ENCODE measurements around the gene PARD6G.
"Not testable (repeated sequence)": the region's sequence is repeated elsewhere in the genome, so short reads cannot be mapped to it uniquely, and the experiment has no call there.

The PARD6G gene

DNA sequence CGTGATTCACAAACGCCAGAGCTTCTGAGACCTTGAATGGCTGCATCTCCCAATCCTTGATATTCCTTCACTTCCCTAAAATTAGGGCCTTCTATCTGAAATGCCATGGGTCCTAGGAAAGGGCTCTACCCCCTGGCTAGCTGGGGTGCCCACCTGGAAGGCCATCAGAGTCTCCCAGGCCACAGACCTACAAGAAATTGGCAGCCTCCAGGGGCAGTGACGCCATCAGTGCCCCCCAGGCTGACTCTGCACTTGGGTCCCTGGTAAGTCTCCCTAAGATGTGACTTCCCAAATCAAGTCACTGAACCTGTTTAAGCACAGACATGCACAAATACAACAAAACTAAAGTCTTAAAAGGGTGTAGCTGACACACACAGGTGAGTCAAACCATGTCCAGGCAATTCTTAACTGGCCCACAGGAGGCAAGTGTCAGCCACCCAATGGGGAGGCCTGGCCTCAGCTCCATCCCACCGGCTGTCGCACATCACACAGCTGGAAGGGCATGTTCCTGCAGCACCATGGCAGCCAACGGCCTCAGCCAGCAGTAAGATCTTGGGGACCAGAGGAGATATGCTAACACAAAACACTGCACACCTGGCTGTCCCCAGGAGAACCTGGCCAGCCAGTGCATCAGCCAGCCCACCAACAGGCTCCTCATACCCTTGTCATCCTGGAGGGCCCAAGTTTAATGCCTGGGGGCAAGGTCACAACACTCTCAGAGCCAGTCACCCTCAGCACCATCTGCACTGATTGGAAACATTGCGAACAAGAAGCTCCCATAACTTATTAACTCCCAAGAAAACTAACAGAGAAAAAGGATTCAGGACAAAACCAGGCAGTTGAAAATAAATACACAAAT lies 5.2 kb downstream of the PARD6G start:
- no peak for DNase-seq

DNA sequence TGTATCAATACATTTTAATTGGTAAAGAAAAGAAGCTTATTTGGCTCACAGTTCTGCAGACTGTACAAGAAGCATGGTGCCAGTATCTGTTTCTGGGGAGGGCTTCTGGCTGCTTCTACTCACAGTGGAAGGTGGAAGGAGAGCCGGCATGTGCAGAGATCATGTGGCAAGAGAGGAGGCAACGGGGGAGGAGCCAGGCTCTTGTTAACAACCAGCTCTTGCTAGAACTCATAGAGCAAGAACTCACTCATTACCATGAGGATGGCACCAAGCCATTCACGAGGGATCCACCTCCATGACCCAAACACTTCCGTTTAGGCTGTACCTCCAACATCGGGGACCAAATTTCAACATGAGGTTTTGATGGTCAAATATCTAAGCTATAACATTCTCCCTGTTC lies 7.5 kb downstream of the PARD6G start:
- no peak for DNase-seq

DNA sequence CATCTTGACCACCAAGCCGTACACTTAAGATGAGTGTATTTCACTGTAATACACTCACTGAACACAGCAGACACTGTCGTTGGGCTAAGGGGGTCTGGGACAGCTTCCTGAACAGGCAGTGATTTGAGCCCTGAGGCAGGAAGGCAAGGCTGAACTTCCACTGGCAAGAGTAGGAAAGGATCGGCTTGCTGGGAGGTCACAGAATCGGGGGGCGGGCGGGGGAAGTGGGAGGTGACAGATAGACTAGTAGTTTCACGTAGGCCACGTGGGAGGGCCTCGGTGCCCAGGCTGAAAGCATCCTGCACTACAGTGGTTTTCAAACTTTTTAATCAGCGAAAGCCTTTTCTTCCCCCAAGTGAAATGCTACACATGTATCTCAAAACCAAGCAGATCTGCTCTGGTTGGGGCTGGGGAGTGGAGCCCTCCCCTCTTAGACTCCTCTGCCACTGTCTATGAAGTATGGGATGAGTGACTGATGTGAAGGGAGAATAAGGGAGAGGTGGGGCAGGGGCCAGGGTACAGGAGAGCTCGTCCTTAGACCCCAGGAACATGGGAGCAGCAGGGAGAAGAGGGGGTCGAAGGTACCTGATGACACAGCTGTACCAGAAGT lies 8.6 kb downstream of the PARD6G start:
- DNase-seq = no peak

DNA sequence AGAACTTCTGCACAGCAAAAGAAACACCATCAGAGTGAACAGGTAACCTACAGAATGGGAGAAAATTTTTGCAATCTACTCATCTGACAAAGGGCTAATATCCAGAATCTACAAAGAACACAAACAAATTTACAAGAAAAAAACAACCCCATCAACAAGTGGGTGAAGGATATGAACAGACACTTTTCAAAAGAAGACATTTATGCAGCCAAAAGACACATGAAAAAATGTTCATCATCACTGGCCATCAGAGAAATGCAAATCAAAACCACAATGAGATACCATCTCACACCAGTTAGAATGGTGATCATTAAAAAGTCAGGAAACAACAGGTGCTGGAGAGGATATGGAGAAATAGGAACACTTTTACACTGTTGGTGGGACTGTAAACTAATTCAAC lies 9.8 kb downstream of the PARD6G start:
- DNase-seq = not testable (repeated sequence)

DNA sequence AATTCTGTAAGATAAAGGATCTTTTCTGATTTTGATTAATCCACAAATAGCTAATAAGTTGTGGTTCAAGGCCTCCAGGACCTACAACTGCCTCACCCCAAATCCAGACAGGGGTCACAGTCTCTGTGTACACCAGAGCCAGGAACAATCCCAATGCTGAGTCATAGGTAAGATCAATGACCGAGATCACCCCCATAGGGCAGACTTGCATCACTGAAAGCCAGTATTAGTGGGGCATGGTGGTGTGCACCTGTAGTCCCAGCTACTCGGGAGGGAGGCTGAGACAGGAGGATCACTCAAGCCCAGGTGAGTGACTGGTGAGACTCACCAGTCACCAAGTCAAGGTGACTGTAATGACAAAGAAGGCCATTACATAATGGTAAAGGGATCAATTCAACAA lies 12.9 kb downstream of the PARD6G start:
- DNase-seq = no peak

DNA sequence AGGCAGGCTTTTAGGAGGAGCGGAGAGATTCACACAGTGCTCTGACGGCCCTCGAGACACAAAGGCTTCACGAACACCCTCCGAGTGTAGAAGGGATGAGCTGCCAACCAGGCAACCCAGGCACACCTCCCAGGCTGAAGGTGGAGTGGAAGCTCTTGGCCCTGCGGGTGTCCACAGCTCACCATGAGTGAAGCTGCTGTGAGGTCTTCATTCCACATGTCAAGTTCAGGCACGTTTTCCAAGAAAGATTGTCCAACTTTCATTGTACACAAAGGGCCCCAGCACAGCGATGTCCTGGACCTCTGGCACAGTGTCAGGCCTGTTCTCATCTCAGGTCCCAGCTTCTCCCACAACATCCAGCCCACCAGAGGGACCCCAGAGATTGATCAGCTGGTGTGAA lies 13.4 kb downstream of the PARD6G start:
- DNase-seq = no peak

DNA sequence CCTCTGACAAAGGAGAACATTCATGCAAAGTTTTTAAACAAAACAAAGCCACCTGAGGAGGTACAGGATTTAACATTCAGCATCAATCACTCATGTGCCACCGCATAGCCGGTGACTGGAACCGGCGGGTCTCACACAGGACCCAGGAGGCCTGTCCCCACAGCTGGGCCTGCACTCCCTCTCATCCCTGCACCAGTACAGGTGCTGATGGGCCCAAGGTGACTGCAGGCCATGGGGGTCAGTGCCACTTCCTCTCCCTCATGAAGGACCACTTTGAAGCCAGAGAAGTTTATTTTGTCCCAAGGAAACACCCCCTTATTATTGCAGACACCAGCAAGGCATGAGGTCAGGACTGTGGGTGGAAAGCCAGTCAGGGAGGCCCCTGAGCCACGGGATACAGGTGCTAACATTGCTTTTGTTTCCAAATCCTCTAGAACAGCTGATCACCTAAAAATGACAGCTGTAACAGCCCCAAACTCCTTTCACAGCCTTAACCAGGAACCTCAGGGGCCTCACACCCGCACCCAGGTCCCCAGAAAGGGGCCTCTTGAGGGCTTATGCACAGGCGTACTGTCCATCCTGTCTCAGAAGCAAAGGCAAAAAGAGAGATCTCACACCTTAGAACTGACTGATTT lies 14.0 kb downstream of the PARD6G start:
- no peak for DNase-seq

DNA sequence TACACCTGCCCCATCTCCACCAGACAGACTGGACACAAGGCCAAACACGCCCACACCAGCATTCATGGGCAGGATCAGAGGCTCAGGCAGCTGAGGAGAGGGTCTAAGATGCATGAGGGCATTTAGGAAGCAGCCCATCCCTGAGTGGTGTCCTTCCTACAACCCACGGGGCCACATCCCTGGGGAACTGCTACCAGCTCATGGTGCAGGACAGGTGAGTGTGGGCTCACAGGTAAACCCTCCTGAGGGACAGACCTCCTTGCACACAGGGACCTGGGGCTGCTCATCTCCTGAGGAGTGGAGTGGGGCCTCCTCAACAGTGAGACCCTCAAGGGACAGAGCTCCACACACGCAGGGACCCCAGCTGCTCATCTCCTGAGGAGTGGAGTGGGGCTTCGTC lies 14.6 kb downstream of the PARD6G start:
- DNase-seq = no peak

DNA sequence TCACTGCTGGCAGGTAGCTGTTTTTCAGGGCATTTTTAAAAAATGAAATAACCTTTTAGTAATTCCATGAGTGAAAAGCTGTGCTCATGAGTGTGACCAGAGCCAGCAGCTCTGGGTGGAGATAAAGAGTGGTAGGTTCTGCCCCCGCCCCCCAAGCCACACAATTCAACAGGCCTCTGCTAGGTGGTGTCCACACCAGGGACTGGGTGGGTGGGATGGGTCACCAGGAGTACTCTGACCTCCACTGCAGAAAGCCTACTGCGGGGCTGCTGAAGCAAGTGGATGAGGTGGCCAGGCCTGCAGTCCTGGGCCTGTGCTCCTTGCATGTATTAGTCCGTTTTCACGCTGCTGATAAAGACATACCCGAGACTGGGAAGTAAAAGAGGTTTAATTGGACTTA lies 15.3 kb downstream of the PARD6G start:
- DNase-seq = no peak

DNA sequence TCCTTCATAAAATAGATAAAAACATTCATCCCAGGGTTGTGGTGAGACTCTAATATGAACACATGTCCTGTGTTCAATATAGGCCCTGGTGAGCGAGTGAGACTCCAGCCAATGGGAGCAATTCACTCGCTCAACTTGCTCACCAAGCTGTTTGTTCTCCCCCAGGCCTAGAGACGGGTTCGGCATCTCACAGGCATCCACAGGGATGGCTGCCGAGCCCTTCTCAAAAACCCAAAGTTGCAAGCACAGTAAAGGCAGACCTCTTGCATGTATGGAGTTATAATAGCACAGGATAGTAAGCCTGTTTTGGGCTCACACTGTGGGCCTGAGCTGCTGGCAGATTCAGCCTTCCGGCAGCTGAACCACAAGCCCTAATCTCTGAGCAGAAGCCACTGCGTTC lies 15.7 kb downstream of the PARD6G start:
- DNase-seq = no peak

DNA sequence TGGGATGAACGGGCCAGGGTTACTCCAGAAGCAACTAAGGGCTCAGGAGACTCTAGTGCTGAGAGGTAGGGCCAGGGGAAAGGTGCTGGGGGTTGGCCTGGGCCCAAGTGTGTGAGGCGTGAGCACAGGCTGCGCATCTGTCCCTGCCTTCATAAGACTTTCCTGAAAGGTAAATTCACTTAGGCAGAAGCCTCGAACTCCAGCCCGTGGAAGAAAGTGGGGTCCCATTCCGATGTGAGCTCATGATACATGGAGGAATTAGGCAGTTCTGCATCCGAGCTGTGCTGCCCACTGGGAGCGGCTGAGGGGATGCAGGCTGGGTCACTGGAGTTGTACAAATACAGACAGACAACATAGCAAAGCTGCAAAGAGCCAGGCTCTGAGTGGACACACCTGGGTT lies 16.2 kb downstream of the PARD6G start:
- no peak for DNase-seq

DNA sequence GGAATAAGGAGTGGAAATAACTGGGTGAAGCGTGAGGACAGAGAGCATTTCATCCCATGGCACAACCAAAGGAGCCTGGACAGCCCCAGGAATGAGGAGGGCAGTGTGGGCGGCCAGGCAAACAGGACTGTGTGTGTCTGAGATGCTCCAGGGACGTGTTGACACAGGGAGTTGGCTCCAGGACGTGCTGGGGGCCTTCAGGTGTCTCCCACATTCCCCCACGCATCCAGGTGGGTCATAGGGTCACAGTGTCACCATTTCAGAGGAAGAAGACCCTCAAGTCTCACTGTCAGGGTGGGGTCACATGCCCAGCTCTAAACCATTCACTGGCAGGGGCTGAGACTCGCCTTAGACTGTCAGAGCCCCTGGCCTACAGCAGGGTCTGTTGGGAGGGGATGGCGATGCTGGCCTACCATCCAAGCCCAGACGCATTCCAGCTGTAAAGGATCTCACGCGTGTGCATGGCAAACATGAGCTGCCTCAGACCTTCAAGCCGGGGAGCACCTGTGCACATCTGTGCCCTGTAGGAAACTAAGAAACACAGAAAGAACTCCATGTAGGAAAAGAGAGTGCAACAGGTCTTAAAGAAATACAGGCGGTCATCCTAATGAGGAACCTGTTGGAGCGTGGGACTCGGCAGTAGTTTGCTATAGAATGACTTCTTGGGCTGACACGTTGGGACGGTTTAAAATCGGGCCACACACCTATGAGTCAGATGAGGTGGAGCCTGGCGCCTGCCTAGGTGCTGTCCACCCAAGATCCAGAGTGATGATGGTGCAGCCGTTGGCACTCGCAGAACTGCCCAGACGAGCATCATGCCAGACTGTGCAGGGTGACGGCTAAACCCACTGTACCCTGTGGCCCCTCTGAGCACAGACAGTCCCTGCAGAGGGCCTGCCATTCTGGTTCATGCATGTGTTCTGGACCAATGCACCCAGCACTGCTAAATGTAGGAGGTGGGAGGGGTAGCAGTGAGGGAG lies 17.3 kb downstream of the PARD6G start:
- no peak for DNase-seq

DNA sequence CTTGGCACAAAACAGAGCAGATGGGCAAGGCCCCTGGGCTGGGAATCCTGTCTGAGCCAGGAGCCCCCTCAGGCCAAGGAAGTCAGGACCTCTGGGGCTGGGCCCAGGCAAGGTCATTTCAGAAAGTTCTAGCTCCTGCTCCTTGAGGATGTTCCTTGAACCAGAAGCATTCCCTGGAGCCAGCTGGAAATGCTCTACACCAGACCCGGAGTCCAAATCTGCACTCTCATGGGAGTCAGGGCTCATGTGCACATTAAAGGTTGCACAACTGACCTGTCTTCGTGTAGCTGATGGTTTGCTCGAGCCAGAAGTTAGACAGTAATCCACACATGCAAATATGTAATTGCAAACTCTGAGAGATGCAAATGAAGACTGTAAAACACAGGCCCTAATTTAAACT lies 18.0 kb downstream of the PARD6G start:
- no peak for DNase-seq

DNA sequence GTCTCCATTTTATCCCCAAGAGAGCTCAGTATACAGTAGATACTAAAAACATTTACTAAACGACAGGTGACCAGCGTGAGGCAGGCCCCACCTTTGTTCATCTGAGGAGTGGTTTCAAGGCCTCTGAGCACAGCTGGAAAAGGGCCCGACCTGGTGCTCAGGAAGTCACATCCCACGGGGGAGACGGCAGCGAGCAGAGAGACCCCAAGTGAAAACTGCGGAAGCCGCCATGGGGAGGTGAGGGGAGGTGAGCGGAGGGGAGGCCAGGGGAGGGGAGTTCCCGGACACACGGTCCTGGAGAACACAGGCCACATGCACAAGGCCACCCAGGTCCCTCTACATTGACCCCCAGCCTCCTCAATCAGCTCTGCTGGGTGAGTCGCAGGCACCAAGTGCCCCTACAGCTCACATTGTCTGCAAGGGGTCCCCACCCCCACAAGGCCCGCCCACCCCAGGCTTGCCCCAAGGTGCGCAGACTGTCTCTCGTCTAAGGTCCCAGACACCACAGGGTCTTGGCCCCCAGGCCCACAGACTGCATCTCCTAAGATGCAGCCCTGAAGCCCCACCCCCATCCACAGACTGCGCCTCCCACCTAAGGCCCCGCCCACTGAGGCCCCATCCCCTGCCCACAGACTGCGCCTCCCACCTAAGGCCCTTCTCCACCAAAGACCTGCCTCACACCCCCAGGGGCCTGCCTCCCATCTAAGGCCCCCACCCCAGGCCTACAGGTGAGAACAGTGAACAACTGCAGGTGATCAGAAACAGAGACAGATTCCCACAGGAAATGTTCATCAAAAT lies 19.1 kb downstream of the PARD6G start:
- DNase-seq = no peak

DNA sequence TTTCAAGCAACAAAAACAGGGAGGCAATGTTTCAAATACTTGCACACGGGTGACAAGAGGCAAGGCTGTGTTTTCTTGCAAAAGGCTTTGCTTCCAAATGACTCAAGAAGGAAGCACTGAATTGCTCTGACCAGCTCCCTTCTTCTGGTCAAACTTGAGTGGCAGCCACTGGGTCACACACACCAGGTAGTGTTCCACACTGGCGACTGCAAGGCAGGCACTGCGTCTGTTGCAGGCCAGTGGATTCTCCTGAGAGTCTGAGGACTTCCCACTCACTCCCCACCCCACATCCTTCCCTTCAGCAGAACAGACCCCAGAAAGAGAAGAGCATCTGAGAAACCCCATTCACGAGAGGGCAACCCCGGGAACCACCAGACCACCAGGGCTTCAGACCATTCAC lies 19.8 kb downstream of the PARD6G start:
- DNase-seq = no peak

DNA sequence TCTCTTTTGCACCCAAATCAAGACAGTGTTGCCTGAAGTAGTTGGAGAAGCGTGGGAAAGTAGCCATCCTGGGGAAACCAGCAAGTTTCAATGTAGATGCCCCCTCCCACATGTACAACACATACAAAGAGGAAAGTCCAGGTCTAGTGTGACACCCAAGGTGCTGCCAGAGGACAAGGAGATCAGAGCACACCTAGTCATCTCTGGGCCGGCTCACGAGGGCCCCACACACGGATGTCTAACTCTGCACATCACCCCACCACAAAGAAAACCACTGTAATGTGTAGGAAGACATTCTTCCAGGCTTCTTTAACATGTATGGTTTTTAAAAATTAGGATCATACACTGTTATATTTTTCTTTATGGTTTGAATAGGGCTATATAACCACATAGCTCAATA lies 21.6 kb downstream of the PARD6G start:
- DNase-seq = no peak

DNA sequence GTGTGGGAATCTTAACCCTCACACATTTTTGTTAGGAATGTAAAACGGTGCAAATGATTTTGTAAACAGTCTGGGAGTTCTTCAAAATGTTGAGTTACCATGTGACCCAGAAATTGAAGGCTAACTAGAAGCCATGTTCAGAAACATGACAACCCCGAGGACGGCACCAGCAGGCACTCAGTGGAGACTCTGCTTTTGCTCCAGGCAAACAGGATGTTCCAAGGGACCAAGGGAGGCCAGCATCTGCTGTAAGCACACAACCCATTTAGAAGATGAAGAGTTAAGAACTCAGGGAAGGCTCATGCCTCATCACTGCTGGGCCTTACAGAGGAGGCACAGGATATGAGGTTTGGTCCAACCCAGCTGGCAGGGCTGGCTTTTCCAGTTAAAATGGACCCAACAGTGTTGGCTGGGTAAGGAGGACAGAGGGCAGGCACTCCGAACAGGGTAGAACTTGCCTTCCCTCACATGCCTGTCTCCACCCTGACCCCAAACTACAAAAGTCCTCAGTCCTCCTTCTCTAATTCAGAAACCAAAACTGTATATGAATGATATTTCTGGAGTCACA lies 23.6 kb downstream of the PARD6G start:
- DNase-seq = no peak

DNA sequence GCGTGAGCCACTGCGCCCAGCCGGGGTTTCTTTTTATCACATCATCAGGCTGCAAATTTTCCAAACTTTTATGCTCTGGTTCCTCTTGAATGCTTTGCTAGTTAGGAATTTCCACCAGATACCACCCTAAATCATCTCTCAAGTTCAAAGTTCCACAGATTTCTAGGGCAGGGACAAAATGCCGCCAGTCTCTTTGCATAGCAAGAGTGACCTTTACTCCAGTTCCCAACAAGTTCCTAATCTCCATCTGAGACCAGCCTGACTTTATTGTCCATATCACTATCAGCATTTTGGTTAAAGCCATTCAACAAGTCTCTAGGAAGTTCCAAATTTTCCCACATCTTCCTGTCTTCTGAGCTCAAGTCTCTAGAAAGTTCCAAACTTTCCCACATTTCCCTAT lies 27.8 kb downstream of the PARD6G start:
- not testable (repeated sequence) for DNase-seq

DNA sequence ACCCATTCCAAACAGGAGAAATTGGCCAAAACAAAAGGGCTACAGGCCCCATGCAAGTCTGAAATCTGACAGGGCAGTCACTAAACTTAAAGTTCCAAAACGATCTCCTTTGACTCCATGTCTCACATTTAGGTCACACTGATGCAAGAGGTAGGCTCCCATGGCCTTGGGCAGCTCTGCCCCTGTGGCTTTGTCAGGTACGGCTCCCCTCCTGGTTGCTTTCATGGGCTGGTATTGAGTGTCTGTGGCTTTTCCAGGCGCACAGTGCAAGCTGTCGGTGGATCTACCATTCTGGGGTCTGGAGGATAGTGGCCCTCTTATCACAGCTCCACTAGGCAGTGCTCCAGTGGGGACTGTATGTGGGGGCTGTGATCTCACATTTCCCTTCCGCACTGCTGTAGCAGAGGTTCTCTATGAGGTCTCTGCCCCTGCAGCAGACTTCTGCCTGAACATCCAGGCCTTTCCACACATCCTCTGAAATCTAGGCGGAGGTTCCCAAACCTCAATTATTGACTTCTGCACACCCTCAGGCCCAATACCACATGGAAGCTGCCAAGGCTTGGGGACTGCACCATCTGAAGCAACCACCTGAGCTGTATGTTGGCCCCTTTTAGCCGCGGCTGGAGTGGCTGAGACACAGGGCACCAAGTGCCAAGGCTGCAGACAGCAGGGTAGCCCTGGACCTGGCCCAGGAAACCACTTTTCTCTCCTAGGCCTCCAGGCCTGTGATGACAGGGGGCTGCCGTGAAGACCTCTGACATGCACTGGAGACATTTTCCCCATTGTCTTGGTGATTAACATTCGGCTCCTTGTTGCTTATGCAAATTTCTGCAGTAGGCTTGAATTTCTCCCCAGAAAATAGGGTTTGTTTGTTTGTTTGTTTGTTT lies 28.7 kb downstream of the PARD6G start:
- DNase-seq = no peak

DNA sequence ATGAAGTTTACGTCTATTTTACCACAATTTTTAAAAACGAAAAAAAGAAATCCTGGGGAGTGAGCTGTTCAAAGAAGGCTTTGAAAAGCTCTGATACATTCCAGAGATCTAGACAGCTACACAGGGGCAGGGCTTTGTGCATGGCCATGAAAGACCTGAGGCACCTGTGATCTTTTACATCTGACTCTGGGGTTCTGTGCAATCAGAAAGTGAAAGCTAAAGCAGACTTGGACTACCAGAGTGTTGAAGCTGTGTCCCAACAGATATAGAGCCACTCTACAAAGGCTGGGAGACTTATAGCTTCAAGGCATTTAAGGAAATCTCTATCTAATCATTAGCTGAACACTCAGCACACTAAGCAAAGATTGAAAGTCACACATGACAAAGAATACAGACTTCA lies 34.1 kb downstream of the PARD6G start:
- DNase-seq = no peak

All from CD4-positive, alpha-beta T cell treated with Interleukin-4 for 1 hour (primary cell).